Skin of body (tissue), 2 donors: ENCODE data around the gene ERC2. TPM values are rescaled to one million over a fixed set of nuclear protein-coding genes. Genes with fewer than 3 reads are reported as not detected.

Source experiments
- DNase-seq: peaks from one replicate; lab custom pipeline; 2025; lab: John Stamatoyannopoulos, UW
- total RNA-seq: library from RNA; depleted of rRNA; stranded (reverse); fragments of >200 nt; gene quantifications from one replicate; pipeline ENCODE4 v1.2.3, GENCODE V29; 2014

ERC2 gene
- total RNA-seq, 1 donor from 2014 or later = 2.5 TPM

DNA sequence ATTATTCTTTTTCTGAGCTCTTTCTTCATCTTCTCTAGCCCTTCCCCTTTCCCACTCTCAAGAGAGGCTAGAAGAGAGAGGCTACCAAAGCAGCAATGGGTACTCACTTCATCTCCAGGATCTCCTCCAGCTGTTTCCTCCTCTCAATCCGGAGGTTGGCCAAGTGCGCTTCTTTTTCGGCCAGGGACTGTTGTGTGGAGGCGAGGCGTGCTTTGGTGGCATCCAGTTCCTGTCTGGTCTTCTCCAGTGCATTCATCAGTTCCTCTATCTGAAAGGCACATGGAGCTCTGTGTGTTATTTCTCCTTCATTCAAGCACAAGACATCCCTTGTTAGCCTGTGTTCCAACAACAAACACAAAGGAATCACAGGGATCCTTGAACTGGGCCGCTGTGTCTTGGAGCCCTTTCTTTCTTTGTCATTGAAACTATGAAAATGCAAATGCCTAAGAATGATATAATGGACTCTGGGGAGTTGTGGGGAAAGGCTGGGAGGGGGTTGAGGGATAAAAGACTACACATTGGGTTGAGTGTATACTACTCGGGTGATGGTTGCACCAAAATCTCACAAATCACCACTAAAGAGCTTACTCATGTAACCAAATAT lies 579.9 kb downstream of the ERC2 start:
- DNase-seq = no peak

DNA sequence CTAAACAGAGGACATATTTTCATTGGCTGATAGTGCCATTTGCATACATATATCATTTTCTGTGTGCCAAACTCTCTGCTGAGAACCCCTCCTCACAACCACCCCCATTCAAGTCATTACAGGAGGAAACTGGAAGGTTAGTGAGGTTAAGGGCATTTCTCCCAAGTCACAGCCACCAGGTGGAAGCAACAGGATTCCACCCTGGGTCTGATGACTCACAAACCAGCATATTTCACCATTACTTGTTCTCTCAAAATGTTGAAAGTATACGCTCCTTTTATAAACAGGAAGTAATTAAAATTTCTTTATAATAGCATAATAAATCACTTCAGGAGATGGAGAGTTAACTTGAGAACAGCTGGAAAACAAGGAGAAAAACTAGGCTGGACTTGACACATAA lies 582.5 kb downstream of the ERC2 start:
- no peak for DNase-seq

DNA sequence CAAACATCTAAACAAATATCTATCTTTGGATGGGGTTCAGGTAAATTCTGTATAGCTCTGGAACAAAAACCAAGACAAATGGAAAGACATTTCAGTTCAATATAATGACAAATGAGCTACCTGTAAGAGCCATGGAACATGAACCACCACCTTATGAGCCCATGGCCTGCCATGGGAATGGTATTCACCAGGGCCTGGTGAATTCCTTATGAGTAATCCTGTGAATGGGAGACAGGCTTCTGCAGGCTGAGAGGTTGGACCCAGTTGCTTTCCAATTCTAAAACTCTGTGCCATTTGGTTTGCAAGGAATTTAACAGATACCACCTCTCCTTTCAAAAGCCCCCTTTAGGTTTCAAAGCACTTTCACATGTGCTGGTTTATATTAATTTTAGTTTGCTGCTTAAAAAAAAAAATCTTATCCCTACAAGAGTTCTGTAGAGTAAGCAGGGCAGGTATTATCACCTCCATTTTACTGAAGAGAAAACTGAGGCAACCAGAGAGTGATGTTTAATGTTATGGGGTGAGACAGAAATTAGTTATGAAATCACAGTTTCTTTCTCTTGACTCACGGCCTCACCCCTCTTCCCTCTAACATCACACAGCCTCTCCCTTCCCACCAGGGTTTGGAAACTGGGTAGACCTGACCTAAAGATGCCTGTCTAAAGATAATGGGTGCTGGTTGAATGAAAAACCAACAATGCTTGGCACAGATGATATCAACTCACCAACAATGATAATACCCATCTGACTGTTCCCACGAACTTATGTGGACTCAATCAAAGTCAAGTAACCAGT lies 583.6 kb downstream of the ERC2 start:
- DNase-seq = no peak

DNA sequence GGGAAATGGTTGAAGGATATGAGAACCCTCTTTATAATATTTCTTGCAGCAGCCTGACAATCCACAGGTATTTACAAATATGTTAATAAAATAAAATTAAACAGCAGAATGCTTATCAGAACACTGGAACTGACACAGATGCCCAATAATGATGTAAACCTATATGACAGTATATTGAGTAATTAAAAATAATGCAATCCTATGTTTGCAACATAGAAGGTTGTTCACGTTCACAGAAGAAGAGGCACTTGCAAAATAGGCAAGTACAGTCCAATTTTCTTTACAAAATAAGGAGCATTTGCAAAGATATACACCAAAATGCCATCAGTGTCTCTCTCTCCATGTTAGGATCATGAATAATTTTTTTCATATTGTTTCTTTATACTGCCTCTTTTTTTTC lies 584.2 kb downstream of the ERC2 start:
- DNase-seq = no peak

DNA sequence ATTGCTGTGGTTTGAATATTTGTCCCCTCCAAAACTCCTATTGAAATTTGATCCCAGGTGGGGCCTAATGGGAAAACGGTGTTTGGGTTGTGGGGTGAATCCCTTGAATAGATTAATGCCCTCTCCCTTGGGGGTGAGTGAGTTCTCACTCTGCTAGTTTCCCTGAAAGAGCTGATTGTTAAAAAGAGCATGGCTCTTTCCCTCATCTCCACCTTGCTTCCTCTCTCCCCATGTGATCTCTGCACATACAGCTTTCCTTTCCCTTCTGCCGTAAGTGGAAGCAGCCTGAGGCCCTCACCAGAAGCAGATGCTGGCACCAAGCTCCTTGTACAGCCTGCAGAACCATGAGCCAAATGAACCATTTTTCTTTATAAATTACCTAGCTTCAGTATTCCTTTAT lies 586.3 kb downstream of the ERC2 start:
- DNase-seq = no peak

DNA sequence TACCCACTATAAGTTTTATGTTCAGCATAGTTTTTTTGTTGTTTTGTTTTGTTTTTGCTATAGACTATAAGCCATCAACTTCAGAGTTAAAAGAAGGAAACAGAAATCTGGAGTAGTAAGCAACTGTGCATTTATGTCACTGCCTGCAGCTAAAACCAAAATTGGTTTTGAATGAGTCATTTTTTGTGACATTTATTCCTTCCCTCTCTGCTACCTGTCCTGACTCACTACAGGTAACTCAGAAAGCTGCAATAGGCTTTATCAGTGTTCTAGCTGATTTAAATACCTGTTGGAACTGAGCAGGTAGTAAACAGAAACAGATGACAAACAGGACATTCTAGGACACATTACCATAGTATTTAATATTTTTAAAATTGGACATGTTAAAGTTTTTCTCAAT lies 587.9 kb downstream of the ERC2 start:
- DNase-seq = no peak

DNA sequence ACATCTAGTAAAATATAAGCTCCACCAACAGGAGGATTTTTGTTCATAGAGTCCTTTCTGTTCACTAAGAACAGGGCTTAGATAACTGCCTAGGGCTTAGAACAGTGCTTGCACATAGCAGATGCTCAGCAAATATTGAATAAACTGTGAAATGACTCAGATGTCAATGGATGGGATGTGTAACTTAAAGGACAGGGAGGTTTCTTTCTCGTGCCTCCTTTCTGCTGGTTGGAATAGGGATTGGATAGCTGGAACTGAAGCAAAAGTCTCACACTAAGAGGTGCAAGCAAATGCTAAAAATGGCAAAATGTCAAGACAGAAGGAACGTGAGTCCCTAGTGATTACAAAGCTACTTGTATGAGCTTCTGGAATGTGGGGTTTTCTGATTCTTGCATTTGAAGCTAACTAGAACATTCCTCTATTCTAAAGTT lies 588.4 kb downstream of the ERC2 start:
- DNase-seq = no peak

DNA sequence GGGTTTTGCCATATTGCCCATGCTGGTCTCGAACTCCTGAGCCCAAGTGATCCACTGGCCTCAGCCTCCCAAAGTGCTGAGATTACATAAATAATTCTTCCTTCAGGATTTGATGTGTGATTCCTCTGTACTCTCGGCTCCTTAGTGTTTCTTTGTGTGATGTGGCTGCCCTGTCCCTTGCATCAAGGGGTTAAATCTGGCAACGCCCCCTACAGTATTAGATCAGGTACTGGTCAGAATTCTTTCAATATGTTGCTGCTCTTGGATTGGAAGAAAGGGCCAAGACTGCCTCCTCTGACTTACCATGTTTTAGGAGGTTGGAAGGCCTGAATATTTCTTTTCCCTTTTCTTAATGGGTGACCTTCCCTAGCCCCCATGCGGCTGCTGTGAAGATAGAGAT lies 590.6 kb downstream of the ERC2 start:
- DNase-seq = no peak

DNA sequence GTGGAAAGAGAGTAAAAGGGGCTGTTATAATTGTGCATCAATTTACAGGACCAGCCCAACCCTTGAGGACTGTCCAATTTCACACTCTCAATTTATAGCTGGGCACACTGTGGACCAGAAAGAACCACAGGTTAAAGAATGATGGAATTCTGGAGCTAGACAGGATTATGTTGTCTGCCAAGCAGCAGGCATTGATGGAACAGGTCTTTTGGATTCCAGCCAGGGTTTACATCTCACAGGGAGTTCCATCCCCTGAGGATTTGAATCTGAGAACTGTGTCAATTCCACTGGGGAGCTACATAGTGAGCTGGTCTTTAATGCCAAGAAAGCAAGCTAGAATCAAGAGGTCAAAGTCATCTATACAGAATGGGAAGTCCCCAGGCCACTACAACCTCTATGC lies 591.7 kb downstream of the ERC2 start:
- no peak for DNase-seq

DNA sequence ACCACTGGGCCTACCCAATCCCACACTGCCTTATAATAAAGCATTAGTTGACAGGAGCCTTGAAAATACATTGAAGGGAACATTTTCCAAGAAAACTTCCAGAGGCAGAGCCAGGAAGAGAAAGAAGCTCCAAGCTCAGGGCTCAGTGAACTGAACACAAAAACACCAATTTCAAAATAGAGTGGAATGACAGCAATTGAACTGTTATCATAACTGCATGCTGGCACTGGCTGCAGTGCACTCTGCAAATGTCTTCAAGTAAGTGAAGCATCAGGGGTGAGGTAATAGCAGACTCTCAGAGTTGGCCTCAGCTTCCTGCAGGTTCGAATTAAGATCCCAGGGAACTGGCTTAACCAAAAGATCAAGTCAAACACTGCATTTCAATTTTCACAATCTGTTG lies 593.2 kb downstream of the ERC2 start:
- DNase-seq = no peak

DNA sequence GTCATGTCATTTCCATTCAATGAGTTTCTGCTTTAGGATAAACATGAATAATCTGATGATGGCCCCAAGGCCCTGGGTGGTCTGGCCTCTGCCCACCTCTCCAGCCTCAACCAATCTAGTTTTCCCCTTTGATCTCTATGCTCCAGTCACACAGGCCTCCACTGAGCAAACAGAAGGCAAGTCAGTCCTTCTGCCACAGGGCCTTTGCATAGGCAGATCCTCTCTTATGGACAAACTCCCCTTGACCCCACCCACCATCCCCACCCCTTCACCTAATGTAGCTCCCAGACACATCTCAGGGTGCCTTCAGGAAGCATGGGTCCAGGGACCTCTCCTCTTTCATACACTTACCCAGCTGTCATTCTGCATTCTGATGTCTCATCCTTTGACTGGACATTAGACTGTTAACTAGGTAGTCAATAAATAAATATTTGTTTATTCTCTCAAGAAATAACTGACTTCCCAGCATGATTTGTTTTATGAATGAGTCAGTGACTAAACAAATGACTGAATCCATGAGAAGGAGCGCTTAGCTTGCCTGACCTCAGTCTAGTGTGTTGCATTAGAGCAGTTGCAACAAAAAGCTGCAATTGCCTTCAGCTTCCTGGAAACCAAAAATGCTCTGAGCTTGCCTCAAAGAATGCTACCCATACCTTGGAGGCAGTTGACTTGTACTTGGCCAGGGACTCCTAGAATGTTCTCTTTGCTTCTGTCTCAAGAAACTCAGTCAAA lies 594.6 kb downstream of the ERC2 start:
- no peak for DNase-seq

DNA sequence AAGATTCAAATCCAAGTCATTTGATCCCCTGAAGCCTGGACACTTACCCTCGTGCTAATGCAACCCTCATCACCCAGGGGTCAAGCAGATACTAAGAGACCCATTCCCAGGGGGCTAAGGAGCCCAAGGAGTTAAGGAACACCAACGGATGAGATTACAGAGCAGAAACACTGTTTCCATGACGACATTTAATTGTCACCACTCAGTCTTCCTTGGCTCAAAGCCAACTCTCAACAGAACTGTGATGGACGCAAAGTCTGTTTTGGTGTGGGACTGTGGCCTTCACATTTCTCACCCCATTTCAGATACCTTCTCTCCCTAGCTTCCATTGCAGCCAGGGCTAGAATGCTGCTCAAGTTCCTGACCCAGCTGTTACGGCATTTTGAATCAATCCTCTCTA lies 597.7 kb downstream of the ERC2 start:
- no peak for DNase-seq

DNA sequence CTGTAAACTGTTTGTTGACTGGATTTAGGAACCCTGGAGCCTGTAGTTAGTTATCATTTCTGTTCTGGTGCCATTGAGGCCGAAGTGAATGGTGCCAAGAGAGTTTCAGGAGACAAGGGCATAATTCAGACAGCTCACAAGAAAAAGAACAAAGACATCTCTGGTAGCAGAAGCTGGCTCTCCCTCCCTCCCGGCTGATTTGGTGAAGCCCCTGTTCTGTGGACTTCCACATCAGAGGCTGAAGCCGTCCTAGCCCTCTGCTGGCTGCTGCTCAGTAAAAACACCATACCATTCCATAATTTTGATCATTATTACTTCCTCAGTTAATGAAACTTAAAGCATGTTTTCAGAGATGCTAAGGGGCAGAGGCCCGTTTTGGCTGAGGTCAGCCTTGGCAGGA lies 599.9 kb downstream of the ERC2 start:
- no peak for DNase-seq

DNA sequence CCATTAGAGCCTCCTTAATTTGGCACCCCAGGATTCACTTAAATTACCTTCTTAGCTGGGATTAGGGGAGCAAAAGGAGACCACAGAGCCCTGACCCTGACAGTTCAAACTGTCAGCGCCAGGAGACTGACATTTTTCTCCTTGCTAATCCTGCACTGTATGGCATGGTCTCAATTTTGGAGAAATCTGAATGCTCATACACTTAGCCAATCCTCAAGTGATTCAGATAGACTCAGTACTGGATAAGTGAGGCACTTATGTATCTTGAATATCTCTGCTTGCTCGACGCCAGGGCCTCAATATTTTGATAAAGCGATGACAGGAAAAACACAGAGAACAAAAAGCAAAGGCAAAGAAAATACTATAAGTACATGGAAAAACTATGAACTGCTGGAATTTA lies 605.2 kb downstream of the ERC2 start:
- no peak for DNase-seq

DNA sequence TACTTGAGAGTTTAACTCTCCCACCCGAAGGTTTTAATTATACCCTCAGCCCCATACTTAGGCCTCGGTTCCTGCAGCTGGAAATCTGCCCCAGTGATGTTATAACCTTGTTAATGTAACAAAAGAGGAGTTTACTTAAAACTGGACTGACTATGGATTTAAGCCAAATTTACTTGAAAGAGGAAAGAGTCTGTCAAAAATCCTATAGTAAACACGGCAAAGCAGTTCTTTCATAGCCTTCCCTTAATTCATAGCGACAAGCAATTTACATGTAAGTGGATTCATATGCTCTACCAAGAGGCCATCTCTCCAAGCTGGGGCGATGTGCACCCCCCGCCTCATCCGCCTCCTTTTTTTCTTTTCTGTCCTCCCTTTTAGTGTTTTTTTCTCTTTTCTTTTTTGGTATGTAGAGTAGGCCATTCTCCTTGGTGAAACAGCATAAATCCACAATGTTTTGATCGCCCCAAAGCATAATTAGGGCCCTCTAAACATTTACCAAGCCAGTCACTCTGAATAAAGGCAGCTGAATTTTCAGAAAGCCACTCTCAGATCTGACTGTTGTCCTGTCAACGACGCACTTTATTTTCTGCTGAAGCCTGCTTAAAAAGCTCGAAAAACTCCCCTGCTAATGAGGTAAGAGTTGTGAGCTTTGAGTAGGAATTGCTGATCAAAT lies 608.1 kb downstream of the ERC2 start:
- no peak for DNase-seq

DNA sequence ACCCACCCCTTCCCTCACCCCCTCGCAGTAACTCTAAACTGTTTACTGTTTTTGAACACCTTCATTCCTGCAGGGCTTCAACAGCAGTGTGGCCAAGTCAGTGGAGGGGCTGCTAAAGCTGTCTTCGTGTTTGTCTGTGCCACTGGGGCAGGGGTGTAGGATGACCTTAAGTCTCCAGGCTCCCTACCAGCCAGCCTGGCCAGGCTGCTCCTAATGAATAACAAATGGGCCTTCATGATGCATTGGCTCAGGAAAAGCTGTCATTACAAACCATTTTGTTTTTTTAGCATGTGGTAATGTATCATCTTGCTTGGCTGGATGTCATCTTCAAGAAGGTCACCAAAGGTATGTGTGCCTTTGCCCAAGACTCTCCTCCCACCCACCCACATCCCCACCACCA lies 609.0 kb downstream of the ERC2 start:
- DNase-seq = no peak

DNA sequence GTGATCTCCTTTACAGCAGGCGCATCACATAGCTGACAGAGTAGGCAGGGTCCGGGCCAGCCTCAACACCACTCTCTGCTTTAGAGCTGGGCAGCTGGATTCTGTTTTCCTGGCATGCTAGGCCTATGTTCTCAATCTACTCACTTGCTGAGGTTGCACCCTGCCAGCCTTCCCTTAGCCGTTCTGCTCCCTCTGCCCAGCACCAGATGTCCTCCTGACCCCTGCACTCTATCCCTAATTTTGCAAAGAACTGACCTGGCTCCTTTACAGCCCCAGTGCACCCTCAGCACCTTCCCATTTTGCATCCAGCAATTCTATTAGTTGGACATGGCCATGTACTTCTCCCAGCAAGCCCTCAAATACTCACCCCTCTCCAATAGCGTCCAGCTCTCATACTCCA lies 609.5 kb downstream of the ERC2 start:
- DNase-seq = no peak

DNA sequence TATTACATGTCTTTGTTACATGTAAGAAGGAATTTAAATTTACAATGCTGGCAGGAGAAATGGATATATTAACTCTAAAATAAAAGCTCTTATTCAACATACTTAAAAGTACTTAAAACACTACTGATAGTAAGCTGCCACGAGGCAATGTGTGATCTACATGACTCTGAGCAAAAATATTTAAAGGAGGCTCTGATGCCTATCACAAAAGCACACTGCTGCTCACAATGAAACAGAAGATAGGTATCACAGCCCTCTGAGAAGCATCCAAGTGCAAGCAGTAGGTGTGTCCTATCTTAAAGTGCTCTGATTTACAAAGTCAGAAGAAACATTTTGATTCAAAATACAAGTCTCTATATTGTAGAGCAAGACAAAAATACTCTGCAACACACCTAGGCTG lies 610.0 kb downstream of the ERC2 start:
- DNase-seq = no peak

DNA sequence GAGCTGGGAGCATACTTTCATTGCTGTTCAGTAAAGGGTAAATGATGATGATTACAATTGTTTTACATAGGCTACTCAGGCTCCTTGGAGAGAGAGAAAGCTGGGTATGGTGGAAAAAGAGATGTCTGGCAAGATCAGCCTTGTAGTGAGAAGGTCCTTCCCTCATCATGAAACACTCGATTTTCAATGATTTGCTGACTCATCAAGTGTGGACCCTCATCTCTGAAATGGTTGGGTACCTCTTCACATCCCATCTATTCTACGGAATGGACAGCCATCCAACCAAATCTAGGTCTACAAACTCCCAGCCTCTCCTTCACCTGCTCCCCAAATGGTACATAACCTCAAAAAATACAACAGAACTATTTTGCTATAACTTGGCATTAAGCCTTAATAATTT lies 610.6 kb downstream of the ERC2 start:
- no peak for DNase-seq

DNA sequence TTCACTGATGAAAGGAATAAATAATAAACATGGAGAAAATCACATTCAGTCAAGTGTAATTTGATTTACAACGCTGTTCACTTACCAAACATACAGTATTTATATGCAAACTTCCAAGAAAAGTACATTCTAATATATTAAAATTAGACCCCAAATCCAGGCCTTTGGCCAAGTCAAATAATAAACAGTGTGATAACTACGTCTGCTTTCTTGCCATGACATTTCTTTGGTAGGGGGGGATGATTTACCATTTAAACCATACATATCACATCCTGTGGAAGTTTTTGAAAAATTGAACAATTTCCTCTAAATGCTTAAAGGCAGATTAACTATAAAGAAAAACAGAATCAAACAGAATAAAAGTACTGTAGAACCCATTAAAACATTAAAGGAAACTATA lies 613.0 kb downstream of the ERC2 start:
- no peak for DNase-seq

DNA sequence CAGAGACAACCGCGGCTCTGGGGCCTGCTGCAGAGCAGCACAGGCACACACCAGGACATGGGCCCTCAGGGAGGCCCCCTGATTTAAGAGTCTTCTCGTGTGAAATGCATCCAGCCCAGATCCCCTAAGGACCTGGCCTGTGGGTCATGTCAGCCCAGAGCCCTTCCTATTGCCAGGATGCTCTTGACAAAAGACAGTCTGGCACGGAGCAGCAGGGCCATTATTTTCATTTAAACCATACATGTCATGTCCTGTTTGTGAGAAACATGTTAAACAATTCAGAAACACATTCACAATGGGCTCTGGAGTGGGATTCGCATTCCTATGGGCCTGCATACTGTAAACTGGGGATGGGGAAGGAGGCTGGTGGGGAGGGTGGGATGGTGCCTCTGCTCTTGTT lies 613.8 kb downstream of the ERC2 start:
- DNase-seq = no peak

DNA sequence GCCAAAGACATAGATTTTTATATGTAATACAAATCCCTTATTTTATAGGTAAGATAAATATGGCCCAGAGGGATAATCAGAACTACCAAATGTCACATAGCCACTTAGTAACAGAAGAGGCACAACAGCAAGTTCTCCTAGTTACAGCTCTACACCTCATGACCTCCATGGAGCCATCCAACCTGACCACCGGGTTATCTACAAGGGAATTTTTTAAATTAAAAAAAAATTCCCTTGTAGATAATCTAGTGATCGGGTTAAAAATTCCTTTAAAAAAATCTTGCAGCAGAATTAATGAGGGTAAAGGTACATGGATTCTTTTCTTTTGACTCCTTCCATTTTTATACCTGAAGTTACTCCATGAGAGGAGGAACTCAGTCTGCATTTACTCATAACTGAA lies 615.9 kb downstream of the ERC2 start:
- DNase-seq = no peak
